H9 (cell line): Measurements from ENCODE around the gene VPS35L. TPM values are rescaled to one million over a fixed set of nuclear protein-coding genes. Genes with fewer than 3 reads are reported as not detected.
A peak's percentile ranks its signal among the peaks of the same experiment; 100 is the strongest.

Experiments
- DNase-seq: peaks from one replicate; pipeline ENCODE4 v3.0.0-alpha.2; 2017
- H2AFZ ChIP-seq: one replicate; pipeline ENCODE4 v1.6.1; 2013; ENCODE audit warnings: mild to moderate bottlenecking, low read length, control low read depth, moderate library complexity
- H2AK5ac ChIP-seq: 2 replicates; pipeline ENCODE4 v1.6.1; 2013; ENCODE audit warnings: low read length, control low read depth, mixed read lengths; ENCODE audit not compliant: insufficient read length
- H2BK120ac ChIP-seq: one replicate; pipeline ENCODE4 v1.6.1; 2013; ENCODE audit warnings: low read depth, mild to moderate bottlenecking, low read length, control low read depth, inconsistent platforms; ENCODE audit not compliant: poor library complexity, severe bottlenecking
- H2BK12ac ChIP-seq: 2 replicates; pipeline ENCODE4 v1.6.1; 2013; ENCODE audit warnings: low read length, control low read depth, mixed read lengths, low read depth; ENCODE audit not compliant: insufficient read length
- H2BK15ac ChIP-seq: 2 replicates; pipeline ENCODE4 v1.6.1; 2013; ENCODE audit warnings: low read depth, low read length, control low read depth
- H2BK20ac ChIP-seq: one replicate; pipeline ENCODE4 v1.6.1; 2013; ENCODE audit warnings: low read depth, mild to moderate bottlenecking, low read length, control low read depth, inconsistent platforms; ENCODE audit not compliant: poor library complexity, severe bottlenecking
- H2BK5ac ChIP-seq: 2 replicates; pipeline ENCODE4 v1.6.1; 2013; ENCODE audit warnings: low read length, control low read depth, mixed read lengths; ENCODE audit not compliant: insufficient read length
- H3K14ac ChIP-seq: 2 replicates; pipeline ENCODE4 v1.6.1; 2013; ENCODE audit warnings: low read length, control low read depth; ENCODE audit not compliant: insufficient read depth
- H3K18ac ChIP-seq: 2 replicates; pipeline ENCODE4 v1.6.1; 2013; ENCODE audit warnings: low read depth, mild to moderate bottlenecking, mixed read lengths, low read length, control low read depth; ENCODE audit not compliant: insufficient read length
- H3K23ac ChIP-seq: 2 replicates; pipeline ENCODE4 v1.6.1; 2013; ENCODE audit warnings: low read length, control low read depth, mixed read lengths, low read depth; ENCODE audit not compliant: insufficient read length
- H3K23me2 ChIP-seq: 2 replicates; pipeline ENCODE4 v1.6.1; 2013; ENCODE audit warnings: low read depth, mild to moderate bottlenecking, mixed read lengths, low read length, control low read depth; ENCODE audit not compliant: insufficient read length, poor library complexity, severe bottlenecking
- H3K27ac ChIP-seq: 2 replicates; pipeline ENCODE4 v1.5.1; 2013; ENCODE audit warnings: low read length, control low read depth, mixed read lengths, low read depth; ENCODE audit not compliant: insufficient read length
- H3K27me3 ChIP-seq: 2 replicates; pipeline ENCODE4 v1.6.1; 2013; ENCODE audit warnings: low read length, control low read depth, inconsistent platforms; ENCODE audit not compliant: insufficient read depth
- H3K4ac ChIP-seq: 2 replicates; pipeline ENCODE4 v1.6.1; 2013; ENCODE audit warnings: low read depth, mild to moderate bottlenecking, control low read depth, inconsistent platforms, low read length, moderate library complexity
- H3K4me1 ChIP-seq: 2 replicates; pipeline ENCODE4 v1.6.1; 2013; ENCODE audit warnings: low read length, control low read depth, inconsistent platforms; ENCODE audit not compliant: insufficient read depth
- H3K4me2 ChIP-seq: 2 replicates; pipeline ENCODE4 v1.6.1; 2013; ENCODE audit warnings: low read length, control low read depth, mixed read lengths; ENCODE audit not compliant: insufficient read length, insufficient read depth
- H3K56ac ChIP-seq: 2 replicates; pipeline ENCODE4 v1.6.1; 2013; ENCODE audit warnings: low read depth, mild to moderate bottlenecking, mixed read lengths, low read length, control low read depth; ENCODE audit not compliant: insufficient read length
- H3K79me1 ChIP-seq: 2 replicates; pipeline ENCODE4 v1.6.1; 2013; ENCODE audit warnings: low read depth, mild to moderate bottlenecking, moderate library complexity, low read length, control low read depth, inconsistent platforms; ENCODE audit not compliant: insufficient read depth, poor library complexity, severe bottlenecking
- H3K79me2 ChIP-seq: 2 replicates; pipeline ENCODE4 v1.6.1; 2013; ENCODE audit warnings: low read length, control low read depth, inconsistent platforms; ENCODE audit not compliant: insufficient read depth
- H3K9ac ChIP-seq: 2 replicates; pipeline ENCODE4 v1.6.1; 2013; ENCODE audit warnings: low read length, control low read depth, mixed read lengths; ENCODE audit not compliant: insufficient read length; ENCODE audit errors: extremely low read depth
- H3K9me3 ChIP-seq: one replicate; pipeline ENCODE4 v1.6.1; 2013; ENCODE audit warnings: low read depth, low read length, inconsistent platforms; ENCODE audit not compliant: control insufficient read depth
- H3T11ph ChIP-seq: one replicate; pipeline ENCODE4 v1.6.1; 2013; ENCODE audit warnings: mild to moderate bottlenecking, low read length, control low read depth, inconsistent platforms
- H4K20me1 ChIP-seq: one replicate; pipeline ENCODE4 v1.6.1; 2013; ENCODE audit not compliant: control insufficient read depth, insufficient read length, insufficient read depth
- H4K5ac ChIP-seq: 2 replicates; pipeline ENCODE4 v1.6.1; 2013; ENCODE audit warnings: low read depth, mild to moderate bottlenecking, mixed read lengths, low read length, control low read depth; ENCODE audit not compliant: insufficient read length
- H4K8ac ChIP-seq: replicated peaks from 2 replicates; pipeline ENCODE4 v1.6.1; 2013; ENCODE audit warnings: low read length, control low read depth, mixed read lengths, low read depth; ENCODE audit not compliant: insufficient read length
- H4K91ac ChIP-seq: 2 replicates; pipeline ENCODE4 v1.6.1; 2013; ENCODE audit warnings: low read depth, mild to moderate bottlenecking, moderate library complexity, mixed read lengths, low read length, control low read depth; ENCODE audit not compliant: insufficient read length
- H3K27ac Mint-ChIP-seq, 3 experiments: 2 replicates in 2 of 3; 3 replicates in 1 of 3; pipeline ENCODE4 v1.8.0; 2020 to 2021; ENCODE audit warnings: mixed read lengths in 3 of 3, mild to moderate bottlenecking in 1 of 3, moderate library complexity in 1 of 3
- H3K27me3 Mint-ChIP-seq: 2 replicates; pipeline ENCODE4 v1.8.0; 2021; ENCODE audit warnings: low read depth, mild to moderate bottlenecking, moderate library complexity, mixed read lengths
- H3K36me3 Mint-ChIP-seq, 3 experiments: 2 replicates in 2 of 3; 3 replicates in 1 of 3; pipeline ENCODE4 v1.8.0; 2020 to 2021; ENCODE audit warnings: low read depth in 3 of 3, mixed read lengths in 3 of 3; ENCODE audit not compliant: insufficient read depth in 1 of 3
- H3K4me1 Mint-ChIP-seq, 2 experiments: 2 replicates each; pipeline ENCODE4 v1.8.0; 2020; ENCODE audit warnings: mixed read lengths in 2 of 2
- H3K4me3 Mint-ChIP-seq, 2 experiments: 2 replicates in 1 of 2; 3 replicates in 1 of 2; pipeline ENCODE4 v1.8.0; 2020 to 2021; ENCODE audit warnings: mild to moderate bottlenecking in 2 of 2, mixed read lengths in 2 of 2, moderate library complexity in 1 of 2
- H3K9me3 Mint-ChIP-seq, 2 experiments: 2 replicates in 1 of 2; 3 replicates in 1 of 2; pipeline ENCODE4 v1.8.0; 2020; ENCODE audit warnings: mild to moderate bottlenecking in 2 of 2, mixed read lengths in 2 of 2, moderate library complexity in 1 of 2
- CTCF ChIP-seq: fragments of 200-600 bp; sonication (generic); conservative IDR thresholded peaks from 3 replicates; pipeline ENCODE4 v1.8.0; 2021; ENCODE audit warnings: antibody characterized with exemption, mild to moderate bottlenecking
- WGBS: extraction: QIAGEN DNeasy Blood & Tissue Kit; methylation state at CpG from one replicate; pipeline ENCODE4 v1.1.7; 2013; ENCODE audit warnings: missing lambda C conversion rate, low lambda C conversion rate, mixed read lengths; ENCODE audit not compliant: insufficient read length; ENCODE audit errors: extremely low coverage; 5-methylcytosine and 5-hydroxymethylcytosine counted together
- total RNA-seq: library from RNA; stranded (reverse); gene quantifications from 2 replicates; pipeline ENCODE4 v1.2.1, GENCODE V29; 2021

VPS35L gene
- total RNA-seq, 1 experiment from 2014 or later = 58.4 TPM

DNA sequence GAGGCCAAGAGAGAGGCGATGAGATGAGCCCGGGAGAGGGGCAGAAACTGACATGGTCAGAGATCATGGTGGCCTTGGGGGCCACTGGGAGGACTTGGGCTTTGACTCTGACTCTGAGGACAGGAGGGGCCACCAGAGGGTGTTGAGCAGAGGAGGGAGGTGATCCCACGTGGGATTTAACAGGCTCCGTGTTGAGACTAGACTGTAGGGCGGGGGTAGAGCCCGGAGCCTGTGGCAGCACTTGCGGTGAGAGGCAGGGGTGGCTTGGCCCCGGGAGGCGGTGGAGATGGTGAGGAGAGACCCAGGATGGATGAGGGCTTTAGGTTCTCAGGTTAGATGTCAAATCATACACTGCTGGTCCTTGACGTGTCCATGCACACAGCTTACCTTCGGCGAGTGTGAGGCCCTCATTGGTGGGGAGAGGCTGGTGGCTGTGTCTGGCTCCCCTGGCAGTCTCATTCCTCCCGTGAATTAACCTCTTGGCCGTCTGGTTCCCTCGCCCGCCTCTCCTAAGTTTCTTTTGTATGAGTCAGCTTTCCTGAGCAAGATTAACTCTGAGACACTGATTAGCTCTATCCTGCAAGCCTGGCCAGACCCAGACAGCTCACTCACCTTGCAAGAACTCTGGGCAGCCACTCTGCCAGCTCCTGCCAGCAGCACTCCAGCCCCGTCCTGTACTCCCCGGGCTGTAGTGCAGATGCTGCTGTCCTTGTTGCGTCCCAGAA, 39.7 kb downstream of the VPS35L start:
- no peak overlapping the region for H4K8ac ChIP-seq
- no peaks in the 10 kb centered on the region for H3K9me3 ChIP-seq
- H2BK20ac ChIP-seq = no peak overlapping the region
- H3K36me3 Mint-ChIP-seq = peaks cover 3 to 40% (median 38%) of the 10 kb centered on the region in 3 experiments; a peak in 6 of 7 replicates
- no peaks in the 10 kb centered on the region for H3K79me1 ChIP-seq
- H3K23ac ChIP-seq = no peak overlapping the region
- H3K4me1 ChIP-seq = no peaks in the 10 kb centered on the region
- no peak for TF ChIP-seq CTCF
- no peaks in the 10 kb centered on the region for H3K27me3 ChIP-seq
- no peak overlapping the region for H3K4ac ChIP-seq
- no peak for DNase-seq
- H3K23me2 ChIP-seq = no peaks in the 10 kb centered on the region
- no CpG with 5 or more reads among the region's 19 CpGs for WGBS
- H3T11ph ChIP-seq = no peak overlapping the region
- no peak overlapping the region for H3K9ac ChIP-seq
- H3K27me3 Mint-ChIP-seq = peaks cover 2% of the 10 kb centered on the region; the same call in 1 of the 2 replicates
- no peaks in the 10 kb centered on the region for H3K9me3 Mint-ChIP-seq
- no peak overlapping the region for H2BK120ac ChIP-seq
- no peak overlapping the region for H4K5ac ChIP-seq
- peaks cover 29 to 34% of the 10 kb centered on the region in 2 experiments for H3K4me1 Mint-ChIP-seq
- no peak overlapping the region for H3K27ac ChIP-seq
- no peak overlapping the region for H2BK12ac ChIP-seq
- no peak overlapping the region for H3K4me2 ChIP-seq
- H4K91ac ChIP-seq = no peak overlapping the region
- H3K56ac ChIP-seq = no peak overlapping the region
- H2AK5ac ChIP-seq = no peak overlapping the region
- peak overlapping the region; percentile 17 to 94 (median 61); a peak in 4 of 7 replicates for H3K27ac Mint-ChIP-seq
- H2BK5ac ChIP-seq = no peak overlapping the region
- no peaks in the 10 kb centered on the region for H4K20me1 ChIP-seq
- H3K79me2 ChIP-seq = no peaks in the 10 kb centered on the region
- no peak overlapping the region for H3K4me3 Mint-ChIP-seq
- no peak overlapping the region for H3K18ac ChIP-seq
- no peak overlapping the region for H2BK15ac ChIP-seq
- no peak overlapping the region for H2AFZ ChIP-seq
- no peak overlapping the region for H3K14ac ChIP-seq
